ENCODE results near the gene PMM2. TPM values are rescaled to one million over a fixed set of nuclear protein-coding genes. Genes with fewer than 3 reads are reported as not detected.

Gene PMM2
- total RNA-seq, 4 donors from 2014 or later = 35.9 to 98.6 (median 48.6) TPM

GRCh38 chr16:8760021-8760420 lies 37.6 kb upstream of the PMM2 start:
- no peak for DNase-seq (ENCODE audit: low spot score)
- TF ChIP-seq CTCF (IDR thresholded peaks at IDR 0.05) = no peak
- ATAC-seq (ENCODE audit: low FRiP score) = no peak

- DNase-seq (ENCODE audit: low spot score) (no peak), ATAC-seq (ENCODE audit: low FRiP score) (no peak)
- no peak for TF ChIP-seq CTCF (IDR thresholded peaks at IDR 0.05)
Measured at GRCh38 chr16:8761078-8761477, 36.6 kb upstream of the PMM2 start.

- no peak for ATAC-seq (ENCODE audit: low FRiP score)
- no peak for DNase-seq (ENCODE audit: low spot score)
- no peak for TF ChIP-seq CTCF (IDR thresholded peaks at IDR 0.05)
Measured at GRCh38 chr16:8762254-8762653, 35.4 kb upstream of the PMM2 start.

GRCh38 chr16:8763083-8763482 lies 34.6 kb upstream of the PMM2 start:
- ATAC-seq (ENCODE audit: low FRiP score) = no peak
- DNase-seq (ENCODE audit: low spot score) = no peak
- no peak for TF ChIP-seq CTCF (IDR thresholded peaks at IDR 0.05)

- no peak for ATAC-seq (ENCODE audit: low FRiP score)
- no peak for TF ChIP-seq CTCF (IDR thresholded peaks at IDR 0.05)
- DNase-seq (ENCODE audit: low spot score) = no peak
Measured at GRCh38 chr16:8763899-8764298, 33.7 kb upstream of the PMM2 start.

- no peak for DNase-seq (ENCODE audit: low spot score)
- TF ChIP-seq CTCF (IDR thresholded peaks at IDR 0.05) = no peak
- no peak for ATAC-seq (ENCODE audit: low FRiP score)
Measured at GRCh38 chr16:8764525-8765250, 33.0 kb upstream of the PMM2 start.

GRCh38 chr16:8767176-8767575 lies 30.5 kb upstream of the PMM2 start:
- DNase-seq (ENCODE audit: low spot score) = no peak
- TF ChIP-seq CTCF (IDR thresholded peaks at IDR 0.05) = no peak
- no peak for ATAC-seq (ENCODE audit: low FRiP score)
